GM04504 (cell line): ENCODE measurements around the gene MAPK4.

Source experiments
- DNase-seq: peaks from one replicate; pipeline ENCODE4 v3.0.0-alpha.2; 2012; ENCODE audit warnings: low read depth

MAPK4 gene

GRCh38 chr18:50653402-50654093 lies 93.7 kb downstream of the MAPK4 start:
- no peak for DNase-seq

DNA sequence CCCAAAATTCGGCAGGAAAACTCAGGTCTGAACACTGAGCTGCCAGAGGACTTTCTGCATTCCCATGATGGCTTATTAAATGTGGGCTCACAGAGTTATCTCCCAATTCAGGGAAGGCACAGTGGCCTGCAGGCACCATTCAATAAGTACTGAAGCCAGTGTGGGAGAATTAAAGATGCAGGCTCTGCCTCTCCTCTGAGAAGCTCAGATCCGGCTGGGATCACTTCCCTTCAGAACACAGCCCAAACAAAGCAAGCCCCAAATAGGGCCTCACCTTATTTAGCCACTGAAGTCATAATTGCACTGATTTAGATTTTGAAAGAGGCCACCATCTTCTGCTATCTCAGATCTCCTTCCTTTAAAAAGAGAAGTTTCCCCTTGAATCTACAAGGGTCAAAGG lies 94.3 kb downstream of the MAPK4 start:
- no peak for DNase-seq

- no peak for DNase-seq
Observed at GRCh38 chr18:50654658-50655550, 95.0 kb downstream of the MAPK4 start.

- no peak for DNase-seq
Observed at GRCh38 chr18:50656396-50656795, 96.5 kb downstream of the MAPK4 start.

DNA sequence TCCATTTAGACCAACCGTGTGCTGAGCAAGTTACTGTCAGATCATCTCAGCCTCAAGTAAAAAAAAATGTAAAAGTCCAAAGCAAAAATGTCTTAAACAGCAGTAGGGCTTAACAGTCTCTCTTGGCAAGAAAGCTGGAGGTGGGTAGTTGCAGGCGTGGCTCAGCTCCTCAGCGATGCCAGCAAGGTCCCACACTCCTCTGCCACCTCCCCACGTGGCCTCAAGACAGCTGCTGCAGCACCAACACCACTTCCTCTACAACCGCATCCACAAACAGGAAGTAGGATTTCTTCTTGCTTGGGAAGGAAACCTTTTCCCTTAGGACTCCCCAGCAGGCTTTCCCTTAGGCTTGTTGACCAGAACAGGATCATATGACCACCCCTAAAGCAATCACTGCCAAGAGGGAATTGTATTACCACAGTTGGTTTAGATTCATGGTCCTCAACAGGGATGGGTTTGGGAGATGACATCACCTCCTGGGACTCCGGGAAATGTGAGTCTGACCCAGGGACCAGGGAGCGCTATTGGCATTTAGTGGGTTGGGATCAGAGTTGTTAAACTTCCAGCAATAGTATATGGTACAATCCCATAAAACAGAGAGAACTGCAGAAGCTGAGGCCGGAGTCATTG lies 97.1 kb downstream of the MAPK4 start:
- no peak for DNase-seq

DNA sequence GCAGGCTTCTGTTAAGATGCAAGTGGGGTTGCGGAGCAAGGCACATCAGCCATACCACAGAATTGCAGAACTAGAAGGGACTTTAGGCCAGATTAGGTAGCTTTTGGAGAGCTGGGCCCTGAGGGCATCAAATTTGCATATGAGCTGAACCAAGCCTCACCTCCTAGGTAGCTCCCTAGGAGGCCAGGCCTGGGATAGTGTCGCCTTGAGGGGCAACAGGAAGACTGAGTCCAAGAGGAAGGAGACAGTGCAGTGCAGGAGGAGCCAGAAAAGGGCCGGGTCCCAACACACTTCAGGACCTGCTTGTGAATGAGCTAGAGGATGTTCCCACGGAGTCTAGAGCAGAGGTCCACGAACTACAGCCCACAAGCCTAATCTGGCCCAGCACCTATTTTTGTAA lies 98.7 kb downstream of the MAPK4 start:
- no peak for DNase-seq

- DNase-seq: no peak
Observed at GRCh38 chr18:50659091-50660003, 99.5 kb downstream of the MAPK4 start.

DNA sequence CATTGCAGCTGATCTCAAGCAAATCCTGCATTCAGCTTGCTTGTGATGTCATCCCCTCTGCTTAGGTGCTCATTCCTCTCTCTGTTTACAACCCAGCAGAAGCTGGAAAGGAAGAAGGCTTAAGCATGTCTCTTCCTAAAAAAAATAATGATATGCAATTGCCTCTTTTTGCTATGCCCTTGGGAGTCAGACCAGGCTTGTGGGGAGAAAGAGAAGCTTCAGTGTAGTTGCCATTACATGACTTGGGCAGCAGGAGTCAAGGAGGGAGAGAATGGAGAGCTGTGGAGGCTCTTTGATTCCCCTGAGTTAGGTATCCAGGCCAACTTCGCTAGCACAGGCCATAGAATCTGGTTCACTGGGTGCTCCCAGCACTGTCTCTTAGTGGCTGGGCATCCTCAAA lies 101.1 kb downstream of the MAPK4 start:
- DNase-seq: no peak

- DNase-seq: no peak
Observed at GRCh38 chr18:50662177-50662576, 102.3 kb downstream of the MAPK4 start.

DNA sequence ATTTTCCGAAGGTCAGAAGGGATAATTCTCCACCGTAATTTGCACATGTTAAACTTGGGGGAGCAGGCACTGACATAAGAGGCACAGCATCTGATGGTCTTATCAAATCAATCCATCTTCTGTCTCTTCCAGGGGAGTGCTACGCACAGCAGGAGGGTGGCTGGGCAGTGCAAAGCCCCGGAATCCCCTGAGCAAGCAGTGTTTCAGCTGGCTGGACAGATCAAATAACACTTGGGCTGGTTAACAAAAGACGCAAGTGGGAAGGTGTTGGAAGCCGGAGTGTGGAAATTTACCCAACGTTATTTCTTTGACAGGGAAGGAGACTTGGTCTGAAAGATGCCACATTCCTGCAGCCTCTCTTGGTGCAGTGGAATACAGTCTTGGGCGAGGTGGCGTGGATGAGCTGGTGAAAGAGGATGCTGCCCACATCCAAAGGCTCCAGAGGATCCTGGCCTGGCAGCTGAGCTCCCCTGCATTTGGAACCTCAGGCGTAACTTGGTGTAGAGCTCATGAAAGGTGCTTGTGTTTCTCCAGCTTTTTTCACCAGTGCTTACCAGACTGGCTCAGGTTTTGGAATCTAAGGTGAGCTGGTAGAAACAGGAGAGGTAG lies 103.0 kb downstream of the MAPK4 start:
- DNase-seq: no peak

DNA sequence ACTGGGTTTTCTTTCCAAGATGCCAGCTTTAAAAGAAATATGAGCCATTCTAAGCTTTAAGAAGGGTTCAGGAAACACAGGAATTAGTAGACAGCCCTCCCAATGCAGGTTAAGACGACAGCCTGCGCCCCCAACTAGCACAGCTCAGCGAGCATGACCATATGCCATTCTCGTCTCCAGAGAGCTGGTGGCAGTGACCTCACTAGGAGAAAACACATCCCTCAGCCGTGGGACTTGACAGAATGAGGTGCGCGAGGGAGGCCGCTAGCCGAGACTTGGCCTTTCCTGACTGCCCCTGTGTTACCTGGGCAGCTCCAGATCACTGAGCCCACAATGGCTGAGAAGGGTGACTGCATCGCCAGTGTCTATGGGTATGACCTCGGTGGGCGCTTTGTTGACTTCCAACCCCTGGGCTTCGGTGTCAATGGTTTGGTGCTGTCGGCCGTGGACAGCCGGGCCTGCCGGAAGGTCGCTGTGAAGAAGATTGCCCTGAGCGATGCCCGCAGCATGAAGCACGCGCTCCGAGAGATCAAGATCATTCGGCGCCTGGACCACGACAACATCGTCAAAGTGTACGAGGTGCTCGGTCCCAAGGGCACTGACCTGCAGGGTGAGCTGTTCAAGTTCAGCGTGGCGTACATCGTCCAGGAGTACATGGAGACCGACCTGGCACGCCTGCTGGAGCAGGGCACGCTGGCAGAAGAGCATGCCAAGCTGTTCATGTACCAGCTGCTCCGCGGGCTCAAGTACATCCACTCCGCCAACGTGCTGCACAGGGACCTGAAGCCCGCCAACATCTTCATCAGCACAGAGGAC lies 103.9 kb downstream of the MAPK4 start:
- DNase-seq: no peak

- DNase-seq: no peak
Observed at GRCh38 chr18:50665015-50665414, 105.1 kb downstream of the MAPK4 start.

GRCh38 chr18:50665519-50665918 lies 105.6 kb downstream of the MAPK4 start:
- DNase-seq: no peak

DNA sequence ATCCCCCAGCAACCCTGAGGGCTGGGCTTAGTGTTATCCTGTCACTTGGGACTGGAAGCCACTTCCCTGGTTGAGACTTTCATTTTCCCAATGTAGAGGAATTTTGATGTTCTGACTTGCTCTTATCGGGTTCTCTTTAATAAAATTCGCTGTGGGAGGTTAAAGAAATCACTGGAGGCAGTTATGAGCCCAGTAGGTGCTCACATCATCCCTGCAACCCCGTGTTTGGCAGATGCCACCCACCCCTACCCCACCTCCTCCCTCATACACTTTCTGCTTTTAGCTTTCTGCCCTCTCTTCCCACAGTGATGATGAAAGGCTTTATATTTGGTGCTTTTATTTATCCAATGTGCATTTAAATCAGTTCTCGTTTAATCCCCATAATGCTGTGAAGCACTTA lies 106.6 kb downstream of the MAPK4 start:
- no peak for DNase-seq

GRCh38 chr18:50671376-50671775 lies 111.5 kb downstream of the MAPK4 start:
- DNase-seq: no peak

- no peak for DNase-seq
Observed at GRCh38 chr18:50674307-50674980, 114.6 kb downstream of the MAPK4 start.

- no peak for DNase-seq
Observed at GRCh38 chr18:50675043-50675442, 115.2 kb downstream of the MAPK4 start.

GRCh38 chr18:50678651-50679050 lies 118.8 kb downstream of the MAPK4 start:
- DNase-seq: no peak

DNA sequence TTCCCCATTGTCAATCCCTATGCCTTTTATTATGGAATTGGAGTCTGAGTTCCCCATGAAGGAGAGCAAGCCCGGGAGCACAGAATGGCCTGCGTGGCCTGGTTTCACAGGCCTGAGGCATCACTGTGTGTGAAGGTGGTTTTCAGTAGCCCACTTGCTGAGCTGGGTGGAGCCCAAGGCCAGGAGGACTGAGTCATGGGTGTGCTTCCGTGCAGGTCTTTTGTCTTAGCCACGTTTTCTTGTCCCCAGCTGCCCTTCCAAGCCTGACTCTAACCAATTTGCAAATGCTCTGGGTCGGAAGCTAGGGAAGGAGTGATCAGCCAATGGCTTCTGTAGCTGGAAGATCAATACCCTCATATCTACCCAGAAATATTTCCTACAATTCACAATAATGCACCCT lies 119.2 kb downstream of the MAPK4 start:
- DNase-seq: no peak

GRCh38 chr18:50679656-50680055 lies 119.8 kb downstream of the MAPK4 start:
- DNase-seq: no peak
